Heart left ventricle (tissue), 16 donors: ENCODE measurements around the gene TEX261. TPM values are rescaled to one million over a fixed set of nuclear protein-coding genes. Genes with fewer than 3 reads are reported as not detected.

Experiments used
- ATAC-seq, 4 donors: fragments of 200-7000 bp; cut with Tn5 transposase; one replicate each; pipeline ENCODE4 v1.9.1; 2020 to 2022; ENCODE audit warnings: moderate library complexity in 4 of 4, mild to moderate bottlenecking in 3 of 4, moderate number of reproducible peaks in 1 of 4
- DNase-seq, 5 donors: peaks; one replicate each; pipeline ENCODE4 v3.0.0-alpha.2; 2020
- H3K27ac ChIP-seq, 12 donors: fragments of 200-600 bp; sonication (generic) in 4 of 12; one replicate each; pipeline versions ENCODE4 v1.5.0 to v1.8.0; 2016 to 2022; ENCODE audit warnings: mild to moderate bottlenecking in 2 of 12
- H3K27me3 ChIP-seq, 9 donors: fragments of 200-600 bp; sonication (generic) in 2 of 9; one replicate each; pipeline versions ENCODE4 v1.5.1 to v1.8.0; 2016 to 2022; ENCODE audit warnings: mild to moderate bottlenecking in 3 of 9
- H3K36me3 ChIP-seq, 9 donors: fragments of 200-600 bp; sonication (generic) in 2 of 9; one replicate each; pipeline versions ENCODE4 v1.5.0 to v1.8.0; 2018 to 2022; ENCODE audit warnings: mild to moderate bottlenecking in 2 of 9
- H3K4me1 ChIP-seq, 12 donors: fragments of 200-600 bp; sonication (generic) in 4 of 12; one replicate each; pipeline versions ENCODE4 v1.5.0 to v1.8.0; 2016 to 2022; ENCODE audit warnings: mild to moderate bottlenecking in 3 of 12
- H3K4me3 ChIP-seq, 12 donors: fragments of 200-600 bp; sonication (generic) in 4 of 12; one replicate each; pipeline versions ENCODE4 v1.5.0 to v1.8.0; 2017 to 2022; ENCODE audit warnings: mild to moderate bottlenecking in 9 of 12, moderate library complexity in 4 of 12
- H3K9me3 ChIP-seq, 12 donors: fragments of 200-600 bp; sonication (generic) in 4 of 12; one replicate each; pipeline versions ENCODE4 v1.5.0 to v1.8.0; 2016 to 2022; ENCODE audit warnings: mild to moderate bottlenecking in 1 of 12
- CTCF ChIP-seq, 12 donors: fragments of 200-600 bp; sonication (generic) in 4 of 12; IDR thresholded peaks; one replicate each; pipeline versions ENCODE4 v1.5.0 to v1.8.0; 2018 to 2022; ENCODE audit warnings: antibody characterized with exemption in 12 of 12, mild to moderate bottlenecking in 5 of 12
- POLR2A ChIP-seq, 2 donors: fragments of 450-650 bp; IDR thresholded peaks; one replicate each; pipeline ENCODE4 v1.6.1; 2017; ENCODE audit warnings: antibody characterized with exemption in 2 of 2, mild to moderate bottlenecking in 2 of 2, moderate library complexity in 2 of 2
- WGBS, 4 donors: extraction: QIAGEN DNeasy Blood & Tissue Kit in 2 of 4; methylation state at CpG; one replicate each; pipeline versions ENCODE4 v1.1.5 to v1.1.7; 2013 to 2018; 5-methylcytosine and 5-hydroxymethylcytosine counted together
- intact Hi-C, 10 donors: fragments of 100-400 bp; cut with DNase I; formaldehyde crosslinking; loops; one replicate each; pipeline versions ENCODE4 v1.11.1 to v1.14.2; 2022
- polyA plus RNA-seq, 2 donors: library from polyadenylated mRNA; stranded (reverse); fragments of 200-250 nt; gene quantifications; one replicate each; pipeline ENCODE4 v1.2.3, GENCODE V29; 2013
- total RNA-seq, 9 donors: library from RNA; depleted of rRNA in 2 of 9; stranded (reverse); fragments of >200 nt in 2 of 9; fragmentation: NEBNext Ultra II Directional in 3 of 9; extraction: Animal tissue kit (Norgen Biotek cat#: 25700) in 3 of 9; gene quantifications; one replicate each; pipeline versions ENCODE4 v1.1.0 to v1.2.4, GENCODE V29; 2016 to 2023
- donor health status: ischemic (EF 13 %, LVEDD 7.1; RV severe dilation, severe dysfunction).
- donor health status: healthy with polysubstance abuse.
- donor health status: DM: no; HTN: yes; CAD: no.
- donor health status: DM: no; HTN: no; CAD: no.
- donor health status: ischemic (EF 25% LVEDD 6.9; RV normal size, moderate dysfunction).
- donor health status: ischemic (EF 25% LVEDD 5.7; RV mildly dilated, moderate dysfunction).
- donor health status: healthy.
- donor health status: DM: yes; HTN: yes; CAD: no.
- donor health status: ischemic (EF 35%, LVEDD 5.7; RV mildly dilated, moderate dysfunction).
- donor health status: nonischemic (EF 11% LVEDD 7.7; RV severe dilation, severe dysfunction).
- donor health status: DM: yes; HTN: yes; CAD: no.
- donor health status: PGD.
- donor health status: ischemic (EF 29% LVEDD 5.4; RV normal size, mild dysfunction).
- donor health status: nonischemic (EF 23%, LVEDD 6.1; RV moderate dilation, normal function).

Gene TEX261
- total and polyA plus RNA-seq, 11 donors: 29.2 to 69.3 (median 50.4) TPM

- H3K4me1 ChIP-seq: no peaks in the 10 kb centered on the region
- DNase-seq (peak in 1 of 5 donors; percentile 1), ATAC-seq (no peak)
- H3K36me3 ChIP-seq: no peaks in the 10 kb centered on the region
- no peaks in the 10 kb centered on the region for H3K9me3 ChIP-seq
- peaks cover 0 to 12% (median 4%) of the 10 kb centered on the region in 9 donors for H3K27me3 ChIP-seq
- H3K4me3 ChIP-seq: no peak overlapping the region
- H3K27ac ChIP-seq: no peak overlapping the region
- intact Hi-C loops: loop anchor here in 1 of 10 donors (5.0 kb wide), 1 partner anchor 145 kb away; the partner anchor contains the start of gene FIGLA
- 71 to 92% (median 74%) methylated on average over 5 to 10 of the region's 10 CpGs for WGBS, 4 donors
- no peak for TF ChIP-seq POLR2A (IDR thresholded peaks at IDR 0.05)
- TF ChIP-seq CTCF (IDR thresholded peaks at IDR 0.05): no peak
Measured at GRCh38 chr2:70936979-70937811, 57.5 kb downstream of the TEX261 start.

DNA sequence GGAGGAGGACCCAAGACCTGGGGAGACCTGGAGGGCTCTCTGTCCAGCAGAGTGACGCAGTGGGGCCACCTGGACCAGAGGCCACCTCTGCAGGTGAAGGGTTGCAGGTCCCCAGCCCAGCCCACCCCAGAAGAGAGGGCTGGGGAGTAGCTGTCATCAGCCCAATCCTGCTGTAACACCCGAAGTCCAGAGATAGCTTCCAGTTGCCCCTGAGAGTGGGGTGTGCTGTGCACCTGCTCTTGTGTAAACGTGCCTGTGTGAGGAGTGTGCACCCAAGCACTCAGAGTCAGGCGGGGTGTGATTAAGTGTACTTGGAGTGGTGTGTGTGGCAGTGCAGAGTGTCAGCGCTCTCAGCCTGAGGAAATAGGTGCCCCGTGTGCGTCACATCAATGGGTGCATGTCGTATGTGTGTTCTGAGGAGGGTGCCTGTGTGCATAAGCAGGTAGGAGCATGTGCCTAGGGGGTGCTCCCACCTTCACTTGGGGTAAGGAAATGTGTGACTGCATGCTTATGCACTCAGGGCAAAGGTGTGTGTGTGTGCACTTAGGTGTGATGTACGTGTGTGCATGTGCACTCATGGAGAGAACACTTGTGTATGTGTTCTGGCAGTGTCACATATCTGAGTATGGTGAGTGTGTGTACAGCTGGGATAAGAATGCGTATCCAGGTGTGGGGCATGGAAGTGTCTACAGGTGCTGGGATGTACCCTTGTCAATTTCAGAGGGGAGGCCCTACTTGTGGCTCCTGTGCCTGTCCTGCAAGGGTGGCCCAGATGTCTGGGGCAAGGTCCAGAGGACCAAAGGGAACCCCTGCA lies 58.3 kb downstream of the TEX261 start:
- Histone ChIP-seq H3K36me3 (no peaks in the 10 kb centered on the region), H3K4me1 (no peaks in the 10 kb centered on the region), H3K27ac (no peak overlapping the region), H3K4me3 (no peak overlapping the region), H3K9me3 (no peaks in the 10 kb centered on the region), H3K27me3 (peaks cover 0 to 17% (median 4%) of the 10 kb centered on the region in 9 donors)
- no peak for TF ChIP-seq POLR2A (IDR thresholded peaks at IDR 0.05)
- no peak for TF ChIP-seq CTCF (IDR thresholded peaks at IDR 0.05)
- intact Hi-C loops: loop anchor here in 1 of 10 donors (5.0 kb wide), 1 partner anchor 144 kb away; the partner anchor contains the start of gene FIGLA
- DNase-seq (no peak), ATAC-seq (peak in 1 of 4 donors; percentile 6)
- WGBS, 4 donors: 75 to 94% (median 82%) methylated on average over 8 to 10 of the region's 10 CpGs

Other genes starting within 250 kb of the TEX261 start
- gene ADD2, start 226.7 kb downstream of the TEX261 start, total RNA-seq: 1 to 10 TPM in 8 of 9 donors, under 1 TPM in 1; 0.49 to 7.3 (median 3.7) TPM
- gene ADD2, start 226.7 kb downstream of the TEX261 start, polyA plus RNA-seq: under 1 TPM; 0.55 to 0.61 TPM
- not detected for gene FIGLA, start 204.2 kb downstream of the TEX261 start, total RNA-seq
- gene FIGLA, start 204.2 kb downstream of the TEX261 start, polyA plus RNA-seq: not detected
- under 1 TPM in 6 of 9 donors, not detected in 3; 0.09 to 0.38 (median 0.19) TPM for gene CLEC4F, start 174.3 kb downstream of the TEX261 start, total RNA-seq
- under 1 TPM; 0.04 to 0.46 TPM for gene CLEC4F, start 174.3 kb downstream of the TEX261 start, polyA plus RNA-seq
- under 1 TPM in 5 of 9 donors, not detected in 4; 0.16 to 0.48 (median 0.20) TPM for gene CD207, start 159.1 kb downstream of the TEX261 start, total RNA-seq
- under 1 TPM; 0.04 to 0.19 TPM for gene CD207, start 159.1 kb downstream of the TEX261 start, polyA plus RNA-seq
- under 1 TPM in 6 of 9 donors, not detected in 3; 0.19 to 0.63 (median 0.55) TPM for gene VAX2, start 94.3 kb downstream of the TEX261 start, total RNA-seq
- gene VAX2, start 94.3 kb downstream of the TEX261 start, polyA plus RNA-seq: 1 to 10 TPM in 1 of 2 donors, under 1 TPM in 1; 0.08 to 1.1 TPM
- under 1 TPM in 5 of 9 donors, not detected in 4; 0.16 to 0.60 (median 0.48) TPM for gene ATP6V1B1, start 59.0 kb downstream of the TEX261 start, total RNA-seq
- 1 to 10 TPM in 1 of 2 donors, under 1 TPM in 1; 0.19 to 1.8 TPM for gene ATP6V1B1, start 59.0 kb downstream of the TEX261 start, polyA plus RNA-seq
- gene ANKRD53, start 16.2 kb downstream of the TEX261 start, total RNA-seq: 1 to 10 TPM in 2 of 9 donors, under 1 TPM in 5, not detected in 2; 0.28 to 1.8 (median 0.40) TPM
- gene ANKRD53, start 16.2 kb downstream of the TEX261 start, polyA plus RNA-seq: under 1 TPM; 0.44 to 0.65 TPM
- gene NAGK, start 73.8 kb upstream of the TEX261 start, total RNA-seq: 100 to 1,000 TPM in 1 of 9 donors, 10 to 100 TPM in 8; 38.3 to 143 (median 46.4) TPM
- 10 to 100 TPM; 59.6 to 66.6 TPM for gene NAGK, start 73.8 kb upstream of the TEX261 start, polyA plus RNA-seq
- gene MCEE, start 135.4 kb upstream of the TEX261 start, total RNA-seq: 10 to 100 TPM; 23.8 to 36.8 (median 29.3) TPM
- gene MCEE, start 135.4 kb upstream of the TEX261 start, polyA plus RNA-seq: 10 to 100 TPM; 27.3 to 35.6 TPM
- 10 to 100 TPM; 12.3 to 35.6 (median 22.7) TPM for gene MPHOSPH10, start 135.8 kb upstream of the TEX261 start, total RNA-seq
- 10 to 100 TPM; 24.6 to 31.5 TPM for gene MPHOSPH10, start 135.8 kb upstream of the TEX261 start, polyA plus RNA-seq
- gene PAIP2B, start 232.2 kb upstream of the TEX261 start, total RNA-seq: 10 to 100 TPM; 38.3 to 89.0 (median 53.2) TPM
- gene PAIP2B, start 232.2 kb upstream of the TEX261 start, polyA plus RNA-seq: 10 to 100 TPM; 11.9 to 22.2 TPM